GM19099 (cell line): ENCODE measurements around the gene ACSF3.

Experiments used
- POLR2A ChIP-seq: IDR thresholded peaks from 3 replicates; pipeline ENCODE4 v1.6.1; 2011; ENCODE audit warnings: low read depth; ENCODE audit not compliant: insufficient read length; ENCODE audit errors: extremely low read depth

ACSF3 gene

DNA sequence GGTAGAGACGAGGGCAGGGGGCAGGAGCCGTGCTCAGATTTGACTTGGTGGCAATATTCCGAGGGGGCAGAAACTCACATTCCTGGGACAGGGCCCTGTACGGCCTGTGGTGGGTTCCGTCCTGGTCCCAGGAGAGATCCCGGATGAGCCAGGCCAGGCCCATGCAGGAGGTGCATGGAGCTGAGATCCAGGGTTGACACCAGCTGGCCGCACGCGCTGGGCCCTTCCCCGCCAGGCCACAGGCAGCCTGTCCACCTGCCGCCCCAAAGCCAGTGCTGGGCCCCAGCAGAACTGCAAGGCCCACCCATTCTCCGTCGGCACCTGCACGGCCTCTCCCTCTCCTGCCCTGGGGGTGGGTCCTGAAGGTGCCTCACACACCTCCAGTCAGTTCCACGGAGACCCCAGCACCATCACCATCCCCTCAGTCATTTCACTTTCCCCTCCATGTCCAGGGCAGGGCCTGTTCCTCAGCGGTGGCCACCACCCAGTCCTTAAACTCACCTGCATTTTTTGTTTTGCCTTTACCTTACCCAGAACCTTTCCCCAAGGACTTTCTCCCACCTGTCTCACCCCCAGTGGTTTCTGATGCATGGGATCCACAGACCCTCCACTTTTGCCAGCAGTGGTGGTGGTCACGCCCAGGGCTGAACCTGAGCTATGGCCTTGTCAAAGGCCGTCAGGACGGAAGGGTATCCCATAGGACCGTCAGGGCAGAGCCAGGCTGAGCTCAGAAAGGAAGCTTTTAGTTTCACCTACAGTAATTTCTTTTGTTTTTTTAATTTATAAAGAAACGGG, 52.8 kb downstream of the ACSF3 start:
- no peak for TF ChIP-seq POLR2A

DNA sequence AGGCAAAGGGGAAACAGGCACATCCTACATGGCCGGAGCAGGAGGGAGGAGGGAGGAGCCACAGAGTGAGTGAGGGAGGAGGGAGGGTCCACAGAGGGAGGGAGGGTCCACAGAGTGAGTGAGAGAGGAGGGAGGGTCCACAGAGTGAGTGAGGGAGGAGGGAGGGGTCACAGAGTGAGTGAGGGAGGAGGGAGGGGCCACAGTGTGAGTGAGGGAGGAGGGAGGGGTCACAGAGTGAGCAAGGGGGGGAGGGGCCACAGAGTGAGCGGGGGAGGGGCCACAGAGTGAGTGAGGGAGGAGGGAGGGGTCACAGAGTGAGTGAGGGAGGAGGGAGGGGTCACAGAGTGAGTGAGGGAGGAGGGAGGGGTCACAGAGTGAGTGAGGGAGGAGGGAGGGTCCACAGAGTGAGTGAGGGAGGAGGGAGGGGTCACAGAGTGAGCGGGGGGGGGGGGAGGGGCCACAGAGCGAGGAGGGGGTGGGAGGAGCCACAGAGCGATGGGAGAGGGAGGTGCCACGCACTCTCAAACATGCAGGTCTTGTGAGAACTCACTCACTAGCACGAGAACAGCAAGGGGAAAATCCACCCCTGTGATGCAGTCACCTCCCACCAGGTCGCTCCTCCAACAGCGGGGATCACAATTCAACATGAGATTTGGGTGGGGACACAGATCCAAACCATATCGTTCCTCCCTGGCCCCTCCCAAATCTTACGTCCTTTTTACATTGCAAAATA, 53.6 kb downstream of the ACSF3 start:
- TF ChIP-seq POLR2A, result no peak

DNA sequence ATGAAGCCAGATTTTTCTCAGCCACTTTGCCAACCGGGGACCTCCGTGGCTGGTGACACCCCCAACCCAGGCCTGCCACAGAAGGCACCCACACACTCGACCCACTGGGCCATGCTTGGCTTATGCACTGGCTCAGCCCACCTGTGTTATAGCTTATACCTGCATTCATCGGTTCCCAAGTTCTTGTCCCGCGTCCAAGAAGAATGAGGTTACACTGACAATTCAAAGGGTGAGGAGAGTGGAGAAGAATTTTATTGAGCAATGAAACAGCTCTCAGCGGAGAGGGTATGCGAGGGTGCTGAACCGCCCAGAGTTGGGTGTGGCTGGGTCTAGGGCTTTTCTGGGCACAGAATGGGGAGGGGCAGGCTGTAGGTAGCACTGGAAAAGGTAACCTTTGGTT, 55.7 kb downstream of the ACSF3 start:
- no peak for TF ChIP-seq POLR2A

DNA sequence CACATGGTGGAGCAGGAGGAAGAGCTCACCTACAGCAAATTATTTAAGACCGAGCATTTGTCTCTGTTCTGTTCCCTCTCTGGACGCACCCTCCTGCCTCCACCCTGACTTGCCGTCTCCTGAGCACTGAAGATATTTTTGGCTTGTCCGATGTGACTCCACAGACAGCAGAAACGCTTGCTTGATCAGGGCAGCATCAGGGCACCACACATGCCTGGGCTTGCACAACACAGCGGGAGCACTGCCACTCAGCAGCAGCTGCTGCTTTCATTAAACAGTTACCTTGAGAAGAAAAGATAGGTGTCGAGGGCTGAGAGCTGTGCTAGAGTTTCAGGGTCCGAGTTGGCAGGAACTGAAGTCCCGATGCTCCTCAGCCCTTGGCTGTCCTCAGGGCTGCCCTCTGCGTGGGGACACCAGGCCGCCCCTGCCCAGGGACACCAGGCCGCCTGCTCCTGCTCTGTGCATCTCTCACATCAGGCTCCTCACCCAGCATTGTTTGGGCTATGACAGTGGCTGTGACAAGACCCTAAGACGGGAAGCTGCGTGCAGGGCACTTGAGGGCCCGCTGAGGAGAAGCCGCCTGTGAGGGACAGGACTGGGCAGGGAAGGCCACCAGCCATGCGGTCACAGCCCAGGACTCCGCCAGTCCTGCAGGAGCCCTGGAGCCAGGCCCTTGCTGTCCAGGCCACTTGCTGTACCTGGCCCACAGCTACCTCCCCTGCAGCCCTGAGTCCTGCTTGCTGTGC, 56.6 kb downstream of the ACSF3 start:
- no peak for TF ChIP-seq POLR2A

DNA sequence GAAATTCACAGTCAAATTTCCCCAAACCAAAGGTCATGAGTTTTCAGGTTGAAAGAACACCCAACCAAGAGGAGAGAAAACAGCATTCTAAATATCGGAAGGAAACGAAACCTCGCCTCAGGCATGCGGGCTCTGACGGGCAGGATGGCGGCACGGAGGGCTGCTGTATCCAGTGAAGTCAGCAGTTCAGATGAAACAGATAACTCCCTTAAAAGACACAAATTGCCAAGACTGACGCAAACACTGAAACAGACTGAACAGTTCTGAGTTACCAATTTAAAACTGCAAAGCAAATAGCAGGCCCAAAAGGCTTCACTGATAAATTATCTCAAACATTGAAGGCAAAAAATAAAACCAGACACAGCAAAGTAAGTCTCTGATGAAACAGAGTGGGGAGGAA, 57.3 kb downstream of the ACSF3 start:
- no peak for TF ChIP-seq POLR2A

DNA sequence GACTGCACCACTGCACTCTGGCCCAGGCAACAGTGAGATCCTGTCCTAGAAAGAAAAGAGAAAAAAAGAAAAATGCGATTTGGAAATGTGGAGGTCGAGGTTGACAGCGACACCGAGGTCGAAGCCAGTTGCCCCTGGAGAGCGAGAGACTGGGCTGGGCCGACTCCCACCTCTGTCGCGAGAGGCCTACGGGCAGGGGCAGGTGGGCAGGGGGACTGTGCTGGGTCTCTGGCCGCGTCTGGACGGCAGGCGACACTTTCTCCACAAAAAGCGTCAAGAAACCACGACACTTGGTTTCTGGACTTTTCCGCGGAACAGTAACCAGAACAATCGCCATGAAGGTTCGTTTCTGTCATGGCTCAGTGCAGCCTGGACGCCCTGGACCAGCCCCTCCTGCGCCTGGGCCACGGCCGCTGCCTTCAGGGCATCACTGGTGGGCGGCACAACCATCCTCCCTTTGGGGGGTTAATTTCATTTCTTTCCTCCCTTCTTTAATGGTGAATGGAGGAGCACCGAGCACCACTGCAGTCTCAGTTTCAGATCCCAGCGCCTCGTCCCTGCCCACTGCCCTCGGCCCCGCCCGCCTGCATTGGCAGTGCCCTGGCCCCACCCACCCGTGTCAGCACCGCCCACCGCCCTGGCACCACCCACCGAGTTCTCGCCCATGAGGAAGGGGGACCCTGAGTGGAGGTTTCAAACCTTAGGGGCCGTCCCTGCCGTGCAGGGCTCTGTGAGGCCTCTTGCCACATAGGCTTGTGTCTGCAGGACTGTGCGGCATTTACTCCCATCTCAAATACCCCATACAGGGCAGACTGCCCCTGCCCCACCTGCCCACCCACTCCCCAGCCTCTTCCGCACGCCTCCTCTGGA, 59.4 kb downstream of the ACSF3 start:
- TF ChIP-seq POLR2A, result no peak

DNA sequence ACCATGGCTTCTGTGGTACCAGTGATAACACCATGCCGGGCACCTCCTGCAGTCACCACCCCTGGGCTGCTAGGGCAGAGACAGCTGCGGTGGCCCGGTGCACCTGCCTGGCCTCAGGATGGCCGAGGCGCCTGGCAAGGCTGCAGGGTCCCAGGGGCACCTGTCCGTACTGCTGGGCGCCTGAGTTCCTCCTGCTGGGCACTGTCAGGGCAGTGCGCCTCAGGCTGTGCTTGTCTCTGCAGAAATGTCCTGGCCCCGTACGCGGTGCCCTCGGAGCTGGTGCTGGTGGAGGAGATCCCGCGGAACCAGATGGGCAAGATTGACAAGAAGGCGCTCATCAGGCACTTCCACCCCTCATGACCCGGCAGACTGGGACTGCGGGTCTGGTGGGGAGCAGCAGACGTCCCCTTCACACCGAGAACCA, 60.2 kb downstream of the ACSF3 start:
- no peak for TF ChIP-seq POLR2A

DNA sequence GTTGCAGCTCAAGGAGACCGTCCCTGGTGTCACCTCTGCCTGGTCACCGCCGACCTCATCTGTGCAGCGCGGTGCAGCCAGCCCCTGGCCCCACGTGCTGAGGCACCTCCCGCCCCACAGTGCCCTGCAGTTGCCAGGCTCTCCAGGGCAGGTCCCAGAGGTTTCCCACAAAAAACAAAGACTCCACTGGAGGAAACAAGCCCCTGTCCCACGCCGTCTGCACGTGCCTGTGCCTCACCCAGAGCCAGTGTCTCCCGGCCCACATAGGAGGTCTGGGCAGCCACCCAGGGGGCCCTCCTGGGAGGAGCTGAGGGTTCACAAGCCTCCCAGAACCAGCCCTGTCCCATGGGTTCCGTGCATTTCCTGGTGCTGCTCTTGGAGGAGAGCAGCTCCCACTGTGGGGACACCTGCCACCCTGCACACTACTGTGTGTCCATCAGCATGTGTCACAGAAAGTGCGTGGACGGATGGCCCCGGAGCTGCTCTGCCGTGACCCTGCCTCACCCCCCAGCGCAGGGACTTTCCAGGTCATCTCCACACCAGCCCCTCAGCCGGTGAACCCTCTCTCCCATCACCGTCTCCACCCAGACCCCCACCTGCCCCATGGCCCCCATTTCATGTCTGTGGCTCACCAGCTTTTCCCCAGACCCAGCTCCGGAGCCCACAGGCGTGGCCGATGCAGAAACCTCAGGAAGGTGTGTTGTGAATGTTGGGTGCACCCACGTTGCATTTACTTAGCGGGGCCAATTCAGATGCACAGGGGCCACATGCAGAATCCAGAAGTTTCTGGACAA, 60.9 kb downstream of the ACSF3 start:
- no peak for TF ChIP-seq POLR2A

DNA sequence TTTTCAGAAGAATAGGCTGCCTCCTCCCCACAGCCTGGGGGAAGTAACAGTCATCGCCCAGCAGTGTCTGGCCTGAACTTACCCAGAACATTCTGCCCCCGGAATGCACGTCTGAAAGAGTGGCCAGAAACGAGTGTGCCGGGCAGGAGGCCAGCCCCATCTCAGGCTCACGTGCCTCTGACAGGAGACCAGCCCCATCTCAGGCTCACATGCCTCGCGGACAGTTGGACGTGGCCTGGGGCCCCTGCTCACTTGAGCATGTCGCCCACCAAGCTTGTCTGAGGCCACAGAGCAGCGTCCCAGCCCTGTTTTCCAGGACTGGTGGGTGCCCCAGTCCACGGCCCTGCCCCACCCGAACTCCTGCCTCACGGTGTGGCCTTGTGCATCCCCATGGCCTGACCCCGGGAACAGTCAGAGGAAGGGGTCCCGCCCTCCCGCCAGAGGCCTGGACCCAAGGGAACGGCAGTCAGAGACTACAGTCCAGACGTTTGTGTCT, 61.6 kb downstream of the ACSF3 start:
- no peak for TF ChIP-seq POLR2A

DNA sequence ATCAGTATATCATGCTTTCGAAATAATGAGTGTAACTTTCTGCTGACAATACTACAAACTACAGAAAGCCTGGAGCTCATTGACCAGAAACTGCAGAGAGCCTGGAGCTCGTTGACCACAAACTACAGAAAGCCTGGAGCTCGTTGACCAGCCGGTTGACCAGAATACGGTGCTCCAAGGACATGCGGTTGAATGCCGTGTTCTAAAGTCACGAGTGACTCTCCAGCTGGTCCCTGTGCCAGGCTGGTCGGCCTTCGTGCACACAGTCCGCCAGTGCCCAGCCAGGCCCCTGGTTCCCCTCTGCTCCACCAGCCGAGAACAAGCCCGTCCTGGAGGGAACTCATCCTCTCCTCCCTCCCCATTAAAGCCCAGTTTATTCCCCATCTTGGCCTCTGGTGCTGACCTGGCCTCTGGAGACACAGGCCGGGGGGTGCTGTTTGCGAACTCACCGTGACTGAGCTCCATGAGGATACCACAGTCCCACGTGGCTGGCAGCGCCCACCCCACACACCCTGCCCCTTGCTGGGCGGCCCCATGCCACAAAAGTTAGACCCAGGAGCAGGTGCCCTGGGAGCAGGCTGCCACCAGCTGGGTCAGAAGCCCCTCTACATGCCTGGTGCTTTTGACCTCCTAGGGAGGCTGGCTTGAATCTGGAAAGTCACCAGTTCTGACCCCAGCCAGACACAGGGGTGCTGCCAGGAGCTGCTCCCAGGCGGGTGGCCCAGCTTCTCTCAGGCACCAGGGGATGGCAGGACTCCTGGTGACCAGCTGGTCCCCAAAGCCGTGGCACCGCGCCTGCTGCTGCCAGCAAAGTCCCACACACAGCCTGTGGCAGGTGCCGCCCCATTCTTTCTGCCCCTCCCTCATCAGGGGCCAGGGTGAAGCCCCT, 62.4 kb downstream of the ACSF3 start:
- no peak for TF ChIP-seq POLR2A

DNA sequence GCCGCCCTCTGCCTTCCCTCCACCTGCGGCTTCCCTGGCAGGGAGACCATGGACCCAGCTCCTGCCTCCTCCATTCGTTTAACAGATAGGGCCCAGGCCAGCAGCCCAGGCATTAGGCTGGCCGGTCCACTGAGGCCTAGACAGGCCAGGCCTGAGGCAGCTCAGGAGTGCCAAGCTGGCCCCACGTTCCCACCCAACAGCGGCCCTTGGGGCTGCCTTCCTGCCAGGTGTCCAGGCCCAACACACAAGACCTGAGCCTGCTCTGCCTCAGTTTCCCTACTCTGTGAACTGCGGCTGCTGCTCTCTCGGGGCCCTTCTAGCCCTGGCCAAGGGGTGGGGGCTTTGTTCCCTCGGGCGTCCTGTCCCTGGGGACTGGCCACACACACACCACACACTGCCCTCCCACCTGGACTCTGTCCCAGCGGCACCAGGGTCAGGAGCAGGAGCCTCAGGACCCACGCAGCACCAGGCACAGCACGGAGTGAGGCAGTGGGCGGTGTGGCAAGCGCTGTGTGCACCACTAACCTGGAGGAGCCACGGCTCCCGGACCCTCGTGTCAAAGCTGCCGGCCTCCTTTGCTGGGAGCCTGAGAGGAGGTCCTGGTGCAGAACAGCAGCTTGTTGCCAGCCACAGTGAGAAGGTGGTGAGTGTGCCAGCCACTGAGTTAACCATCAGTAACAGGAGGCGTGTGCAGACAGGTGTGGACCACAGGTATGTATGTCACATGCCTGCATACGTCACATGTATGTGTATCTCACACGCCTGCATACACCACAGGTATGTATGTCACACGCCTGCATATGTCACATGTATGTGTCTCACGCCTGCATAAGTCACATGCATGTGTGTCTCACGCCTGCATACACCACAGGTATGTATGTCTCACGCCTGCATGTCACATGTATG, 63.3 kb downstream of the ACSF3 start:
- TF ChIP-seq POLR2A, result no peak

DNA sequence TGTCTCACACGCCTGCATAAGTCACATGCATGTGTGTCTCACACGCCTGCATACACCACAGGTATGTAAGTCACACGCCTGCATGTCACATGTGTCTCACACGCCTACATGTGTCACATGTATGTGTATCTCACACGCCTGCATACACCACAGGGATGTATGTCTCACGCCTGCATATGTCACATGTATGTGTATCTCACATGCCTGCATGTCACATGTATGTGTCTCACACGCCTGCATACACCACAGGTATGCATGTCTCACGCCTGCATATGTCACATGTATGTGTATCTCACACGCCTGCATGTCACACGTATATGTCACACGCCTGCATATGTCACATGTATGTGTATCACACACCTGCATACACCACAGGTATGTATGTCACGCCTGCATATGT, 64.1 kb downstream of the ACSF3 start:
- TF ChIP-seq POLR2A, result no peak
